Renal cortical epithelial cell (primary cell): ENCODE measurements around the gene EMID1. TPM values are rescaled to one million over a fixed set of nuclear protein-coding genes. Genes with fewer than 3 reads are reported as not detected.

Experiments
- total RNA-seq: library from RNA; depleted of rRNA; stranded (reverse); fragments of >200 nt; gene quantifications from 2 replicates; pipeline ENCODE4 v1.2.3, GENCODE V29; 2014

The EMID1 gene
- total RNA-seq, 1 donor from 2014 or later: 0.35 TPM

Other genes with a start within 250 kb of the EMID1 start
- gene C22orf31, start 144.1 kb upstream of the EMID1 start, total RNA-seq: not detected in 2 replicates
- 7.5 and 11.7 TPM in 2 replicates for gene KREMEN1, start 132.9 kb upstream of the EMID1 start, total RNA-seq
- gene RHBDD3, start 62.1 kb downstream of the EMID1 start, total RNA-seq: 12.9 and 19.3 TPM in 2 replicates
- 131 and 148 TPM in 2 replicates for gene EWSR1, start 62.4 kb downstream of the EMID1 start, total RNA-seq
- gene GAS2L1, start 100.8 kb downstream of the EMID1 start, total RNA-seq: 8.0 and 18.7 TPM in 2 replicates
- gene RASL10A, start 109.8 kb downstream of the EMID1 start, total RNA-seq: 0.15 TPM in 1 of 2 replicates, not detected in the other
- 66.5 and 96.6 TPM in 2 replicates for gene AP1B1, start 182.7 kb downstream of the EMID1 start, total RNA-seq
- gene RFPL1, start 232.7 kb downstream of the EMID1 start, total RNA-seq: not detected in 2 replicates